H9 (cell line): ENCODE data around the gene CLEC16A. TPM values are rescaled to one million over a fixed set of nuclear protein-coding genes. Genes with fewer than 3 reads are reported as not detected.

Experiments
- DNase-seq: peaks from one replicate; pipeline ENCODE4 v3.0.0-alpha.2; 2017
- H2AFZ ChIP-seq: one replicate; pipeline ENCODE4 v1.6.1; 2013; ENCODE audit warnings: mild to moderate bottlenecking, low read length, control low read depth, moderate library complexity
- H2AK5ac ChIP-seq: 2 replicates; pipeline ENCODE4 v1.6.1; 2013; ENCODE audit warnings: low read length, control low read depth, mixed read lengths; ENCODE audit not compliant: insufficient read length
- H2BK120ac ChIP-seq: one replicate; pipeline ENCODE4 v1.6.1; 2013; ENCODE audit warnings: low read depth, mild to moderate bottlenecking, low read length, control low read depth, inconsistent platforms; ENCODE audit not compliant: poor library complexity, severe bottlenecking
- H2BK12ac ChIP-seq: 2 replicates; pipeline ENCODE4 v1.6.1; 2013; ENCODE audit warnings: low read length, control low read depth, mixed read lengths, low read depth; ENCODE audit not compliant: insufficient read length
- H2BK15ac ChIP-seq: 2 replicates; pipeline ENCODE4 v1.6.1; 2013; ENCODE audit warnings: low read depth, low read length, control low read depth
- H2BK20ac ChIP-seq: one replicate; pipeline ENCODE4 v1.6.1; 2013; ENCODE audit warnings: low read depth, mild to moderate bottlenecking, low read length, control low read depth, inconsistent platforms; ENCODE audit not compliant: poor library complexity, severe bottlenecking
- H2BK5ac ChIP-seq: 2 replicates; pipeline ENCODE4 v1.6.1; 2013; ENCODE audit warnings: low read length, control low read depth, mixed read lengths; ENCODE audit not compliant: insufficient read length
- H3K14ac ChIP-seq: 2 replicates; pipeline ENCODE4 v1.6.1; 2013; ENCODE audit warnings: low read length, control low read depth; ENCODE audit not compliant: insufficient read depth
- H3K18ac ChIP-seq: 2 replicates; pipeline ENCODE4 v1.6.1; 2013; ENCODE audit warnings: low read depth, mild to moderate bottlenecking, mixed read lengths, low read length, control low read depth; ENCODE audit not compliant: insufficient read length
- H3K23ac ChIP-seq: 2 replicates; pipeline ENCODE4 v1.6.1; 2013; ENCODE audit warnings: low read length, control low read depth, mixed read lengths, low read depth; ENCODE audit not compliant: insufficient read length
- H3K23me2 ChIP-seq: 2 replicates; pipeline ENCODE4 v1.6.1; 2013; ENCODE audit warnings: low read depth, mild to moderate bottlenecking, mixed read lengths, low read length, control low read depth; ENCODE audit not compliant: insufficient read length, poor library complexity, severe bottlenecking
- H3K27ac ChIP-seq: 2 replicates; pipeline ENCODE4 v1.5.1; 2013; ENCODE audit warnings: low read length, control low read depth, mixed read lengths, low read depth; ENCODE audit not compliant: insufficient read length
- H3K27me3 ChIP-seq: 2 replicates; pipeline ENCODE4 v1.6.1; 2013; ENCODE audit warnings: low read length, control low read depth, inconsistent platforms; ENCODE audit not compliant: insufficient read depth
- H3K4ac ChIP-seq: 2 replicates; pipeline ENCODE4 v1.6.1; 2013; ENCODE audit warnings: low read depth, mild to moderate bottlenecking, control low read depth, inconsistent platforms, low read length, moderate library complexity
- H3K4me1 ChIP-seq: 2 replicates; pipeline ENCODE4 v1.6.1; 2013; ENCODE audit warnings: low read length, control low read depth, inconsistent platforms; ENCODE audit not compliant: insufficient read depth
- H3K4me2 ChIP-seq: 2 replicates; pipeline ENCODE4 v1.6.1; 2013; ENCODE audit warnings: low read length, control low read depth, mixed read lengths; ENCODE audit not compliant: insufficient read length, insufficient read depth
- H3K56ac ChIP-seq: 2 replicates; pipeline ENCODE4 v1.6.1; 2013; ENCODE audit warnings: low read depth, mild to moderate bottlenecking, mixed read lengths, low read length, control low read depth; ENCODE audit not compliant: insufficient read length
- H3K79me1 ChIP-seq: 2 replicates; pipeline ENCODE4 v1.6.1; 2013; ENCODE audit warnings: low read depth, mild to moderate bottlenecking, moderate library complexity, low read length, control low read depth, inconsistent platforms; ENCODE audit not compliant: insufficient read depth, poor library complexity, severe bottlenecking
- H3K79me2 ChIP-seq: 2 replicates; pipeline ENCODE4 v1.6.1; 2013; ENCODE audit warnings: low read length, control low read depth, inconsistent platforms; ENCODE audit not compliant: insufficient read depth
- H3K9ac ChIP-seq: 2 replicates; pipeline ENCODE4 v1.6.1; 2013; ENCODE audit warnings: low read length, control low read depth, mixed read lengths; ENCODE audit not compliant: insufficient read length; ENCODE audit errors: extremely low read depth
- H3K9me3 ChIP-seq: one replicate; pipeline ENCODE4 v1.6.1; 2013; ENCODE audit warnings: low read depth, low read length, inconsistent platforms; ENCODE audit not compliant: control insufficient read depth
- H3T11ph ChIP-seq: one replicate; pipeline ENCODE4 v1.6.1; 2013; ENCODE audit warnings: mild to moderate bottlenecking, low read length, control low read depth, inconsistent platforms
- H4K20me1 ChIP-seq: one replicate; pipeline ENCODE4 v1.6.1; 2013; ENCODE audit not compliant: control insufficient read depth, insufficient read length, insufficient read depth
- H4K5ac ChIP-seq: 2 replicates; pipeline ENCODE4 v1.6.1; 2013; ENCODE audit warnings: low read depth, mild to moderate bottlenecking, mixed read lengths, low read length, control low read depth; ENCODE audit not compliant: insufficient read length
- H4K8ac ChIP-seq: replicated peaks from 2 replicates; pipeline ENCODE4 v1.6.1; 2013; ENCODE audit warnings: low read length, control low read depth, mixed read lengths, low read depth; ENCODE audit not compliant: insufficient read length
- H4K91ac ChIP-seq: 2 replicates; pipeline ENCODE4 v1.6.1; 2013; ENCODE audit warnings: low read depth, mild to moderate bottlenecking, moderate library complexity, mixed read lengths, low read length, control low read depth; ENCODE audit not compliant: insufficient read length
- H3K27ac Mint-ChIP-seq, 3 experiments: 2 replicates in 2 of 3; 3 replicates in 1 of 3; pipeline ENCODE4 v1.8.0; 2020 to 2021; ENCODE audit warnings: mixed read lengths in 3 of 3, mild to moderate bottlenecking in 1 of 3, moderate library complexity in 1 of 3
- H3K27me3 Mint-ChIP-seq: 2 replicates; pipeline ENCODE4 v1.8.0; 2021; ENCODE audit warnings: low read depth, mild to moderate bottlenecking, moderate library complexity, mixed read lengths
- H3K36me3 Mint-ChIP-seq, 3 experiments: 2 replicates in 2 of 3; 3 replicates in 1 of 3; pipeline ENCODE4 v1.8.0; 2020 to 2021; ENCODE audit warnings: low read depth in 3 of 3, mixed read lengths in 3 of 3; ENCODE audit not compliant: insufficient read depth in 1 of 3
- H3K4me1 Mint-ChIP-seq, 2 experiments: 2 replicates each; pipeline ENCODE4 v1.8.0; 2020; ENCODE audit warnings: mixed read lengths in 2 of 2
- H3K4me3 Mint-ChIP-seq, 2 experiments: 2 replicates in 1 of 2; 3 replicates in 1 of 2; pipeline ENCODE4 v1.8.0; 2020 to 2021; ENCODE audit warnings: mild to moderate bottlenecking in 2 of 2, mixed read lengths in 2 of 2, moderate library complexity in 1 of 2
- H3K9me3 Mint-ChIP-seq, 2 experiments: 2 replicates in 1 of 2; 3 replicates in 1 of 2; pipeline ENCODE4 v1.8.0; 2020; ENCODE audit warnings: mild to moderate bottlenecking in 2 of 2, mixed read lengths in 2 of 2, moderate library complexity in 1 of 2
- CTCF ChIP-seq: fragments of 200-600 bp; sonication (generic); conservative IDR thresholded peaks from 3 replicates; pipeline ENCODE4 v1.8.0; 2021; ENCODE audit warnings: antibody characterized with exemption, mild to moderate bottlenecking
- WGBS: extraction: QIAGEN DNeasy Blood & Tissue Kit; methylation state at CpG from one replicate; pipeline ENCODE4 v1.1.7; 2013; ENCODE audit warnings: missing lambda C conversion rate, low lambda C conversion rate, mixed read lengths; ENCODE audit not compliant: insufficient read length; ENCODE audit errors: extremely low coverage; 5-methylcytosine and 5-hydroxymethylcytosine counted together
- total RNA-seq: library from RNA; stranded (reverse); gene quantifications from 2 replicates; pipeline ENCODE4 v1.2.1, GENCODE V29; 2021

CLEC16A gene
- total RNA-seq, 1 experiment from 2014 or later, result 15.2 TPM

DNA sequence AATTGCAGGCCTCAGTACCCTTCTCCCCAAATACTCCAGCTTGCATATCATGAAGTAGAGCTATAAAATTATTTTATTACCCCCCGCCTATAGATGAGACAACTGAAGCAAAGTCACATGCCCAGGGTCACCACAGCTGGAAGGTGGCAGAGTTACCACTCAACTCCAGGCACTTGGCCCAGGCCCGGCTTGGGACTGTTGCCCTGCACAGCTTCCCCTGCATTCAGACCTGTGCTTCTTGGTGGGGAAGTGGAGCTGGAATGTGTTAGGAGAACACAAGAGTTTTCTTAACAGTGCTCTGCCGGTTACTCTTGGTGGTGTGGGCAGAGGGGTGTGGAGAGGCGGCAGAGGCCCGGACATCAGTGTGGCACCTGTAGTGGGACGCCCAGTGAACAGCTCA, 162.4 kb downstream of the CLEC16A start:
- H4K8ac ChIP-seq, result no peak overlapping the region
- no peaks in the 10 kb centered on the region for H3K23me2 ChIP-seq
- Mint-ChIP-seq H3K27ac (no peak overlapping the region), H3K4me1 (peaks cover 11 to 12% of the 10 kb centered on the region in 2 experiments), H3K9me3 (no peaks in the 10 kb centered on the region), H3K4me3 (no peak overlapping the region), H3K27me3 (no peaks in the 10 kb centered on the region), H3K36me3 (peaks cover 0 to 6% (median 0%) of the 10 kb centered on the region in 3 experiments; a peak in 1 of 7 replicates)
- H2AK5ac ChIP-seq, result no peak overlapping the region
- no peak overlapping the region for H4K91ac ChIP-seq
- no peak overlapping the region for H2BK12ac ChIP-seq
- no peak overlapping the region for H3K23ac ChIP-seq
- H3K79me1 ChIP-seq, result no peaks in the 10 kb centered on the region
- no peak overlapping the region for H2BK20ac ChIP-seq
- no peak overlapping the region for H4K5ac ChIP-seq
- H3K27me3 ChIP-seq, result no peaks in the 10 kb centered on the region
- no peak overlapping the region for H2BK5ac ChIP-seq
- no peak for DNase-seq
- no peak overlapping the region for H3K4me2 ChIP-seq
- no peak overlapping the region for H3K56ac ChIP-seq
- H2BK120ac ChIP-seq, result no peak overlapping the region
- no CpG with 5 or more reads among the region's 6 CpGs for WGBS
- H3K14ac ChIP-seq, result no peak overlapping the region
- H3K4me1 ChIP-seq, result no peaks in the 10 kb centered on the region
- no peak overlapping the region for H3K27ac ChIP-seq
- H3T11ph ChIP-seq, result no peak overlapping the region
- H3K18ac ChIP-seq, result no peak overlapping the region
- no peaks in the 10 kb centered on the region for H4K20me1 ChIP-seq
- no peaks in the 10 kb centered on the region for H3K79me2 ChIP-seq
- H2AFZ ChIP-seq, result no peak overlapping the region
- no peak overlapping the region for H3K4ac ChIP-seq
- TF ChIP-seq CTCF, result no peak
- H3K9me3 ChIP-seq, result no peaks in the 10 kb centered on the region
- H2BK15ac ChIP-seq, result no peak overlapping the region
- no peak overlapping the region for H3K9ac ChIP-seq
